Lower leg skin (tissue), 4 donors: ENCODE measurements around the gene CLEC16A. TPM values are rescaled to one million over a fixed set of nuclear protein-coding genes. Genes with fewer than 3 reads are reported as not detected.

ENCODE experiments used
- DNase-seq, 2 donors: peaks; one replicate each; pipeline ENCODE4 v3.0.0-alpha.2; 2019; ENCODE audit warnings: low spot score in 2 of 2
- H3K4me3 ChIP-seq: fragments of 200-600 bp; sonication (generic); 2 replicates; pipeline ENCODE4 v1.5.1; 2017; ENCODE audit warnings: mild to moderate bottlenecking, low read depth; ENCODE audit not compliant: poor library complexity, severe bottlenecking
- POLR2A ChIP-seq, 2 donors: fragments of 450-650 bp; IDR thresholded peaks; one replicate each; pipeline ENCODE4 v1.6.1; 2016 to 2017; ENCODE audit warnings: antibody characterized with exemption in 2 of 2, mild to moderate bottlenecking in 1 of 2, moderate library complexity in 1 of 2
- WGBS, 2 donors: methylation state at CpG; one replicate each; pipeline ENCODE4 v1.1.5; 2018; 5-methylcytosine and 5-hydroxymethylcytosine counted together
- intact Hi-C: fragments of 100-400 bp; cut with DNase I; formaldehyde crosslinking; loops from one replicate; pipeline ENCODE4 v1.15.0; 2023; ENCODE audit warnings: low total_unique reads
- total RNA-seq, 4 donors: library from RNA; depleted of rRNA; stranded (reverse); fragments of >200 nt; gene quantifications; one replicate each; pipeline ENCODE4 v1.1.0, GENCODE V29; 2016
- TF ChIP-seq, protein P1 (sequence below), 3 donors: fragments of 450-650 bp; IDR thresholded peaks; one replicate each; pipeline ENCODE4 v1.5.1; 2016; ENCODE audit warnings: antibody characterized with exemption in 3 of 3, mild to moderate bottlenecking in 3 of 3, moderate library complexity in 2 of 3

Gene CLEC16A
- total RNA-seq, 4 donors from 2014 or later, result 26.8 to 30.0 (median 29.5) TPM

DNA sequence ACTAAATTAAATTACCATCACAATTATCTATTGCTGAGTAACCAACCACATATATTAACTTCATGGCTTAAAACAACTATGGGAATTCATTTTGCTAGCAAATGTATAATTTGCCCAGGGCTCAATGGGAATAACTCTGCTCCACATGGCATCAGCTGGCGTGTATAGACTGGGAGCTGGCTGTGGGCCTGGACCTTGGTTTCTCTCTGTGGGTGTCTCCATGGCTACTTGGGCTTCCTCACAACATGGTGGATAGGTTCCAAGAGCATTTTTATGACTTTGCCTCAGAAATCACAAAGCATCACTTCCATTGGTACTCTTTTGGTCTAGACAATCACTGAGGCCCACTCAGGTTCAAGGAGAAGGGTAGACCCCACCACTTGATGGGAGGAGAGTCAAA is 166.8 kb downstream of the CLEC16A start:
- no peak for DNase-seq

GRCh38 chr16:11111856-11112634 is 167.7 kb downstream of the CLEC16A start:
- no peak overlapping the region for H3K4me3 ChIP-seq
- 90 to 97% methylated on average over 9 of the region's 9 CpGs for WGBS, 2 donors
- intact Hi-C loops, result no loop called here
- no peak for DNase-seq
- no peak for TF ChIP-seq POLR2A (IDR thresholded peaks at IDR 0.05)

More for the DNA sequence above, 166.8 kb downstream of the CLEC16A start:
- TF ChIP-seq, protein P1, sequence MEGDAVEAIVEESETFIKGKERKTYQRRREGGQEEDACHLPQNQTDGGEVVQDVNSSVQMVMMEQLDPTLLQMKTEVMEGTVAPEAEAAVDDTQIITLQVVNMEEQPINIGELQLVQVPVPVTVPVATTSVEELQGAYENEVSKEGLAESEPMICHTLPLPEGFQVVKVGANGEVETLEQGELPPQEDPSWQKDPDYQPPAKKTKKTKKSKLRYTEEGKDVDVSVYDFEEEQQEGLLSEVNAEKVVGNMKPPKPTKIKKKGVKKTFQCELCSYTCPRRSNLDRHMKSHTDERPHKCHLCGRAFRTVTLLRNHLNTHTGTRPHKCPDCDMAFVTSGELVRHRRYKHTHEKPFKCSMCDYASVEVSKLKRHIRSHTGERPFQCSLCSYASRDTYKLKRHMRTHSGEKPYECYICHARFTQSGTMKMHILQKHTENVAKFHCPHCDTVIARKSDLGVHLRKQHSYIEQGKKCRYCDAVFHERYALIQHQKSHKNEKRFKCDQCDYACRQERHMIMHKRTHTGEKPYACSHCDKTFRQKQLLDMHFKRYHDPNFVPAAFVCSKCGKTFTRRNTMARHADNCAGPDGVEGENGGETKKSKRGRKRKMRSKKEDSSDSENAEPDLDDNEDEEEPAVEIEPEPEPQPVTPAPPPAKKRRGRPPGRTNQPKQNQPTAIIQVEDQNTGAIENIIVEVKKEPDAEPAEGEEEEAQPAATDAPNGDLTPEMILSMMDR (IDR thresholded peaks at IDR 0.05), result no peak
- no peak for TF ChIP-seq POLR2A (IDR thresholded peaks at IDR 0.05)
- intact Hi-C loops, result no loop called here
- H3K4me3 ChIP-seq, result no peak overlapping the region
- 82 to 95% methylated on average over 1 of the region's 1 CpG for WGBS, 2 donors

- DNase-seq, result no peak
- TF ChIP-seq, protein P1 (IDR thresholded peaks at IDR 0.05), result no peak
- no peak for TF ChIP-seq POLR2A (IDR thresholded peaks at IDR 0.05)
- WGBS, 2 donors, result 57 to 78% methylated on average over 4 of the region's 4 CpGs
- intact Hi-C loops, result no loop called here
- H3K4me3 ChIP-seq, result no peak overlapping the region
Measured at GRCh38 chr16:11112723-11113348, 168.5 kb downstream of the CLEC16A start.

- WGBS, 2 donors, result 86 to 89% methylated on average over 15 of the region's 15 CpGs
- H3K4me3 ChIP-seq, result no peak overlapping the region
- no peak for TF ChIP-seq POLR2A (IDR thresholded peaks at IDR 0.05)
- TF ChIP-seq, protein P1 (IDR thresholded peaks at IDR 0.05), result no peak
- no peak for DNase-seq
- intact Hi-C loops, result no loop called here
Measured at GRCh38 chr16:11114366-11115164, 170.2 kb downstream of the CLEC16A start.

- intact Hi-C loops, result no loop called here
- H3K4me3 ChIP-seq, result no peak overlapping the region
- DNase-seq, result no peak
- no peak for TF ChIP-seq POLR2A (IDR thresholded peaks at IDR 0.05)
- TF ChIP-seq, protein P1 (IDR thresholded peaks at IDR 0.05), result no peak
- WGBS, 2 donors, result 77 to 88% methylated on average over 5 of the region's 5 CpGs
Measured at GRCh38 chr16:11117576-11118211, 173.3 kb downstream of the CLEC16A start.
